GM12891 (cell line): ENCODE results near the gene CALM1.

Experiments used
- POLR2A ChIP-seq: IDR thresholded peaks from 2 replicates; pipeline ENCODE4 v1.6.1; 2011; ENCODE audit warnings: low read depth, low read length, control low read depth
- POLR2AphosphoS5 ChIP-seq: IDR thresholded peaks from 2 replicates; pipeline ENCODE4 v1.6.1; 2011; ENCODE audit warnings: low read depth, low read length, control low read depth
- TAF1 ChIP-seq: IDR thresholded peaks from 2 replicates; pipeline ENCODE4 v1.6.1; 2011; ENCODE audit warnings: low read depth, low read length, control low read depth

DNA sequence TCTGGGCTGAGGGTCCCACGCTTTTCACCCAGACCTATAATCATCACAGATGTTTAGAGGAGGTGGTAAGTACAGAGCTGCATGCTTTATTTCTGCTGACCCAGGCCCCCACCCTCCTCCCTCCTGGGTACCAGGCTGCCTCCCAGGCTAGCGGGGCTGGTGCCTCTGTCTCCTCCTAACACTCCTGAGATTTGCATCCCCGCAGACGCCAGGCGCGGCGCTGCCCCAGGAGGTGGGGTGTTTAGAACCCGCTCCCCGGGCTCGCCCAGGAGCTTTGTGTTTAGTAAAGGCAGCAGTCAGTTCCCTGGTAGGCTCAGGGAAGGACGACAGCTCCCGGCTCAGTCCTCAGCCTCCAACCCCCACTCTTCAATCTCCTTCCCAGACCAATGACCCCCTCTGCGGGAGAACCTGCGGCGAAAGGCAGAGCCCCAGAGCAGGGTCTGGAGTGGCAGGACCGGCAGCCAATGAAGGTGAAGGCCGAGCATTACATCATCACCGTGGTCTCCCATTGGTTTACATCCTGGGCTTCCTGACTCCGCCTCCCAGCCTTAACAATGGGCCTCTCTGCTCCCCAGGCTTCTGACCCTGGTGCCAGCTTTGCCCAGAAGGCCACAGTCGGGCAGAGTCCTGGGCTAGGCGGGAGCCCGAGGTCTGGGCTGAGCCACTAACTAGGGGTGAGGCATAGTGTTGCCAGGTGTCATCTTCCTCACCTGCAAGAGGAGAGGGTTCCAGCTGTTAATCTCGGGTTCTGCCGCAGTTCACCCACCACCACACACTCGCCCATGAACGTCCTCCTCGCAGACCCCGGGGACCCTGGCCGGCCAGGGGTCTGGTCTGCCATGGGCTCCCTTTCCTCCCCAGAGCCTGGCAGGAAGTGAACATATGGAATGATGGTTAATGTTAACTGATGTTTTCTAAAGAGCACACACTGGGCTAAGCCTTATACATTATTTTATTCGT, 57.5 kb downstream of the CALM1 start:
- no peak for TF ChIP-seq POLR2A
- TF ChIP-seq POLR2AphosphoS5 = no peak
- no peak for TF ChIP-seq TAF1
